Measurements from ENCODE around the gene MYO9A.

MYO9A gene

GRCh38 chr15:71921191-71921590, 196.8 kb downstream of the MYO9A start:
- Histone ChIP-seq H3K4me3 (ENCODE audit: low read depth in 1 of 2, low read length in 1 of 2) (no peak overlapping the region), H3K27ac (no peak overlapping the region), H3K9me3 (no peaks in the 10 kb centered on the region), H3K27me3 (no peaks in the 10 kb centered on the region), H3K36me3 (no peaks in the 10 kb centered on the region), H3K4me1 (ENCODE audit: control insufficient read depth in 1 of 2, insufficient read depth in 1 of 2, low read depth in 1 of 2, low read length in 1 of 2) (no peaks in the 10 kb centered on the region)
- no peak for TF ChIP-seq CTCF (IDR thresholded peaks at IDR 0.05)

GRCh38 chr15:71920573-71920972, 197.4 kb downstream of the MYO9A start:
- no peaks in the 10 kb centered on the region for H3K9me3 ChIP-seq
- H3K4me1 ChIP-seq (ENCODE audit: control insufficient read depth in 1 of 2, insufficient read depth in 1 of 2, low read depth in 1 of 2, low read length in 1 of 2): no peaks in the 10 kb centered on the region
- no peak overlapping the region for H3K27ac ChIP-seq
- no peaks in the 10 kb centered on the region for H3K27me3 ChIP-seq
- H3K36me3 ChIP-seq: no peaks in the 10 kb centered on the region
- TF ChIP-seq CTCF (IDR thresholded peaks at IDR 0.05): no peak
- no peak overlapping the region for H3K4me3 ChIP-seq (ENCODE audit: low read depth in 1 of 2, low read length in 1 of 2)

- H3K9me3 ChIP-seq: no peaks in the 10 kb centered on the region
- no peak overlapping the region for H3K27ac ChIP-seq
- TF ChIP-seq CTCF (IDR thresholded peaks at IDR 0.05): no peak
- no peak overlapping the region for H3K4me3 ChIP-seq (ENCODE audit: low read depth in 1 of 2, low read length in 1 of 2)
- H3K36me3 ChIP-seq: no peaks in the 10 kb centered on the region
- no peaks in the 10 kb centered on the region for H3K27me3 ChIP-seq
- no peaks in the 10 kb centered on the region for H3K4me1 ChIP-seq (ENCODE audit: control insufficient read depth in 1 of 2, insufficient read depth in 1 of 2, low read depth in 1 of 2, low read length in 1 of 2)
Observed at GRCh38 chr15:71916834-71917233, 201.1 kb downstream of the MYO9A start.

GRCh38 chr15:71914092-71914491, 203.9 kb downstream of the MYO9A start:
- H3K9me3 ChIP-seq: no peaks in the 10 kb centered on the region
- no peaks in the 10 kb centered on the region for H3K27me3 ChIP-seq
- no peak overlapping the region for H3K27ac ChIP-seq
- no peaks in the 10 kb centered on the region for H3K4me1 ChIP-seq (ENCODE audit: control insufficient read depth in 1 of 2, insufficient read depth in 1 of 2, low read depth in 1 of 2, low read length in 1 of 2)
- H3K4me3 ChIP-seq (ENCODE audit: low read depth in 1 of 2, low read length in 1 of 2): no peak overlapping the region
- no peaks in the 10 kb centered on the region for H3K36me3 ChIP-seq
- no peak for TF ChIP-seq CTCF (IDR thresholded peaks at IDR 0.05)

GRCh38 chr15:71899674-71900073, 218.3 kb downstream of the MYO9A start:
- H3K27me3 ChIP-seq: no peaks in the 10 kb centered on the region
- no peak overlapping the region for H3K27ac ChIP-seq
- H3K9me3 ChIP-seq: no peaks in the 10 kb centered on the region
- H3K36me3 ChIP-seq: no peaks in the 10 kb centered on the region
- no peak overlapping the region for H3K4me3 ChIP-seq (ENCODE audit: low read depth in 1 of 2, low read length in 1 of 2)
- TF ChIP-seq CTCF (IDR thresholded peaks at IDR 0.05): no peak
- no peaks in the 10 kb centered on the region for H3K4me1 ChIP-seq (ENCODE audit: control insufficient read depth in 1 of 2, insufficient read depth in 1 of 2, low read depth in 1 of 2, low read length in 1 of 2)

- no peak for TF ChIP-seq CTCF (IDR thresholded peaks at IDR 0.05)
- Histone ChIP-seq H3K4me1 (ENCODE audit: control insufficient read depth in 1 of 2, insufficient read depth in 1 of 2, low read depth in 1 of 2, low read length in 1 of 2) (no peaks in the 10 kb centered on the region), H3K27me3 (no peaks in the 10 kb centered on the region), H3K4me3 (ENCODE audit: low read depth in 1 of 2, low read length in 1 of 2) (no peak overlapping the region), H3K9me3 (no peaks in the 10 kb centered on the region), H3K36me3 (no peaks in the 10 kb centered on the region), H3K27ac (no peak overlapping the region)
Observed at GRCh38 chr15:71893691-71894090, 224.3 kb downstream of the MYO9A start.
